Mesothelial cell of epicardium (in vitro differentiated cells): Measurements from ENCODE around the gene PTPDC1. TPM values are rescaled to one million over a fixed set of nuclear protein-coding genes. Genes with fewer than 3 reads are reported as not detected.
A peak's percentile ranks its signal among the peaks of the same experiment; 100 is the strongest.

Source experiments
- DNase-seq, 2 experiments: peaks; one replicate each; pipeline ENCODE4 v3.0.0; 2021; ENCODE audit warnings: low spot score in 2 of 2; ENCODE audit not compliant: unreplicated experiment in 2 of 2
- H3K27ac Mint-ChIP-seq: 2 replicates; pipeline ENCODE4 v1.8.0; 2021; ENCODE audit warnings: mixed read lengths
- H3K27me3 Mint-ChIP-seq: 2 replicates; pipeline ENCODE4 v1.8.0; 2021; ENCODE audit warnings: low read depth, mixed read lengths
- H3K36me3 Mint-ChIP-seq: 2 replicates; pipeline ENCODE4 v1.8.0; 2021; ENCODE audit warnings: mixed read lengths
- H3K4me1 Mint-ChIP-seq: 2 replicates; pipeline ENCODE4 v1.8.0; 2021; ENCODE audit warnings: mixed read lengths
- H3K4me3 Mint-ChIP-seq: 2 replicates; pipeline ENCODE4 v1.8.0; 2021; ENCODE audit warnings: mild to moderate bottlenecking, moderate library complexity, mixed read lengths
- H3K9me3 Mint-ChIP-seq: 2 replicates; pipeline ENCODE4 v1.8.0; 2021; ENCODE audit warnings: mixed read lengths
- CTCF ChIP-seq: fragments of 200-600 bp; sonication (generic); IDR thresholded peaks from one replicate; pipeline ENCODE4 v1.5.0; 2021; ENCODE audit warnings: antibody characterized with exemption; ENCODE audit not compliant: unreplicated experiment
- total RNA-seq: library from RNA; stranded (reverse); gene quantifications from 3 replicates; pipeline ENCODE4 v1.2.1, GENCODE V29; 2021

Gene PTPDC1
- total RNA-seq, 1 donor from 2014 or later = 13.7 TPM

- no peak for TF ChIP-seq CTCF
- Mint-ChIP-seq H3K4me3 (no peak overlapping the region), H3K9me3 (no peaks in the 10 kb centered on the region), H3K4me1 (peaks cover 12% of the 10 kb centered on the region), H3K27ac (no peak overlapping the region), H3K27me3 (no peaks in the 10 kb centered on the region), H3K36me3 (no peaks in the 10 kb centered on the region)
- DNase-seq = no peak
Measured at GRCh38 chr9:94148419-94148818, 64.2 kb downstream of the PTPDC1 start.

- H3K4me1 Mint-ChIP-seq = peaks cover 10% of the 10 kb centered on the region
- TF ChIP-seq CTCF = no peak
- no peak overlapping the region for H3K27ac Mint-ChIP-seq
- no peaks in the 10 kb centered on the region for H3K27me3 Mint-ChIP-seq
- no peak for DNase-seq
- no peaks in the 10 kb centered on the region for H3K36me3 Mint-ChIP-seq
- no peak overlapping the region for H3K4me3 Mint-ChIP-seq
- peaks cover 6% of the 10 kb centered on the region for H3K9me3 Mint-ChIP-seq
Measured at GRCh38 chr9:94149696-94150095, 65.4 kb downstream of the PTPDC1 start.

GRCh38 chr9:94150279-94150828, 66.1 kb downstream of the PTPDC1 start:
- Mint-ChIP-seq H3K36me3 (no peaks in the 10 kb centered on the region), H3K4me1 (peaks cover 10% of the 10 kb centered on the region), H3K9me3 (peaks cover 7% of the 10 kb centered on the region), H3K4me3 (no peak overlapping the region), H3K27me3 (no peaks in the 10 kb centered on the region), H3K27ac (no peak overlapping the region)
- no peak for DNase-seq
- TF ChIP-seq CTCF = no peak

- Mint-ChIP-seq H3K9me3 (peaks cover 7% of the 10 kb centered on the region), H3K36me3 (no peaks in the 10 kb centered on the region), H3K4me1 (peaks cover 10% of the 10 kb centered on the region), H3K27me3 (no peaks in the 10 kb centered on the region), H3K27ac (peak overlapping the region; percentile 59), H3K4me3 (no peak overlapping the region)
- no peak for DNase-seq
- TF ChIP-seq CTCF = no peak
Measured at GRCh38 chr9:94150890-94151650, 66.8 kb downstream of the PTPDC1 start.

GRCh38 chr9:94153905-94154304, 69.6 kb downstream of the PTPDC1 start:
- Mint-ChIP-seq H3K4me1 (peaks cover 24% of the 10 kb centered on the region), H3K36me3 (no peaks in the 10 kb centered on the region), H3K4me3 (no peak overlapping the region), H3K9me3 (peaks cover 7% of the 10 kb centered on the region), H3K27me3 (no peaks in the 10 kb centered on the region), H3K27ac (no peak overlapping the region)
- DNase-seq = no peak
- no peak for TF ChIP-seq CTCF
